HCT116 (cell line): ENCODE data around the gene ADIRF.
"Not testable (repeated sequence)": the region's sequence is repeated elsewhere in the genome, so short reads cannot be mapped to it uniquely, and the experiment has no call there.

Source experiments
- EZH2 ChIP-seq: fragments of 200-600 bp; sonication (generic); IDR thresholded peaks from 2 replicates; pipeline ENCODE4 v1.6.1; 2017; ENCODE audit warnings: antibody characterized with exemption, mixed run types
- POLR2A ChIP-seq: IDR thresholded peaks from 2 replicates; pipeline ENCODE4 v1.7.0; 2011; ENCODE audit warnings: borderline replicate concordance; ENCODE audit not compliant: insufficient read depth, insufficient read length; ENCODE audit errors: extremely low read depth
- RAD21 ChIP-seq: IDR thresholded peaks from 2 replicates; pipeline ENCODE4 v1.6.1; 2012; ENCODE audit warnings: low read depth, mild to moderate bottlenecking
- SIN3A ChIP-seq: IDR thresholded peaks from 2 replicates; pipeline ENCODE4 v1.6.1; 2012; ENCODE audit warnings: low read depth

- not testable (repeated sequence) for TF ChIP-seq SIN3A, POLR2A, RAD21, EZH2
Observed at GRCh38 chr10:86981020-86981419, 12.7 kb downstream of the ADIRF start.
